NCI-H1417 (cell line): ENCODE data around the gene EFCAB6.

Source experiments
- DNase-seq, 3 experiments: peaks; one replicate each; lab custom pipeline; 2025; lab: John Stamatoyannopoulos, UW

The EFCAB6 gene

GRCh38 chr22:43572710-43573109 lies 239.4 kb downstream of the EFCAB6 start:
- DNase-seq = no peak

- DNase-seq = no peak
These were observed 240.9 kb downstream of the EFCAB6 start for GRCh38 chr22:43571181-43571580.

- no peak for DNase-seq
These were observed 241.5 kb downstream of the EFCAB6 start for GRCh38 chr22:43570531-43571165.

GRCh38 chr22:43569111-43569510 lies 243.0 kb downstream of the EFCAB6 start:
- DNase-seq = no peak

- no peak for DNase-seq
These were observed 244.3 kb downstream of the EFCAB6 start for GRCh38 chr22:43567691-43568324.

- DNase-seq = no peak
These were observed 245.4 kb downstream of the EFCAB6 start for GRCh38 chr22:43566561-43567332.

- DNase-seq = no peak
These were observed 246.1 kb downstream of the EFCAB6 start for GRCh38 chr22:43566021-43566420.

GRCh38 chr22:43564859-43565258 lies 247.2 kb downstream of the EFCAB6 start:
- DNase-seq = no peak

GRCh38 chr22:43563571-43563970 lies 248.5 kb downstream of the EFCAB6 start:
- DNase-seq = no peak

- no peak for DNase-seq
These were observed 249.3 kb downstream of the EFCAB6 start for GRCh38 chr22:43562843-43563242.

GRCh38 chr22:43561415-43562178 lies 250.5 kb downstream of the EFCAB6 start:
- no peak for DNase-seq

- no peak for DNase-seq
These were observed 251.5 kb downstream of the EFCAB6 start for GRCh38 chr22:43560651-43561050.

- DNase-seq = no peak
These were observed 256.3 kb downstream of the EFCAB6 start for GRCh38 chr22:43555561-43556515.

GRCh38 chr22:43554694-43555365 lies 257.3 kb downstream of the EFCAB6 start:
- DNase-seq = no peak

GRCh38 chr22:43554259-43554636 lies 257.9 kb downstream of the EFCAB6 start:
- DNase-seq = no peak

GRCh38 chr22:43553451-43554258 lies 258.4 kb downstream of the EFCAB6 start:
- DNase-seq = no peak

GRCh38 chr22:43550672-43551071 lies 261.4 kb downstream of the EFCAB6 start:
- DNase-seq = no peak

GRCh38 chr22:43550024-43550620 lies 262.0 kb downstream of the EFCAB6 start:
- DNase-seq = no peak

- DNase-seq = peak in 1 of 3 experiments; percentile 2
These were observed 265.9 kb downstream of the EFCAB6 start for GRCh38 chr22:43546186-43546585.
